ENCODE data around the gene CEP85.
A peak's percentile ranks its signal among the peaks of the same experiment; 100 is the strongest.

CEP85 gene

GRCh38 chr1:26279456-26280332, 45.7 kb downstream of the CEP85 start, which contains the start of gene SH3BGRL3:
Gene SH3BGRL3 (plus strand): TSS chr1:26280086. CDS start chr1:26280156, 70 bp downstream.
- peak; percentile 75 for DNase-seq

- peak; percentile 76 for DNase-seq
Measured at GRCh38 chr1:26280333-26281042, 46.5 kb downstream of the CEP85 start.

GRCh38 chr1:26281091-26281958, 47.3 kb downstream of the CEP85 start:
- no peak for DNase-seq

GRCh38 chr1:26281971-26282370, 48.0 kb downstream of the CEP85 start:
- peak; percentile 71 for DNase-seq

- DNase-seq = no peak
Measured at GRCh38 chr1:26282401-26282918, 48.5 kb downstream of the CEP85 start.

- no peak for DNase-seq
Measured at GRCh38 chr1:26283279-26283853, 49.4 kb downstream of the CEP85 start.

GRCh38 chr1:26283871-26284596, 50.0 kb downstream of the CEP85 start:
- DNase-seq = no peak

GRCh38 chr1:26284597-26285347, 50.8 kb downstream of the CEP85 start:
- DNase-seq = peak; percentile 96

- DNase-seq = no peak
Measured at GRCh38 chr1:26285366-26286063, 51.5 kb downstream of the CEP85 start.

- no peak for DNase-seq
Measured at GRCh38 chr1:26286064-26286416, 52.0 kb downstream of the CEP85 start.

GRCh38 chr1:26287033-26287711, 53.2 kb downstream of the CEP85 start:
- DNase-seq = peak; percentile 91

GRCh38 chr1:26287811-26288210, 53.8 kb downstream of the CEP85 start:
- DNase-seq = no peak

GRCh38 chr1:26288311-26288941, 54.4 kb downstream of the CEP85 start:
- peak; percentile 79 for DNase-seq

GRCh38 chr1:26289158-26290059, 55.4 kb downstream of the CEP85 start:
- DNase-seq = peak; percentile 91

GRCh38 chr1:26290122-26290881, 56.3 kb downstream of the CEP85 start:
- peak; percentile 65 for DNase-seq

GRCh38 chr1:26290882-26291261, 56.9 kb downstream of the CEP85 start:
- no peak for DNase-seq

GRCh38 chr1:26291433-26291832, 57.4 kb downstream of the CEP85 start:
- no peak for DNase-seq
